Measurements from ENCODE around the gene SERPINB11. TPM values are rescaled to one million over a fixed set of nuclear protein-coding genes. Genes with fewer than 3 reads are reported as not detected.
"Not testable (repeated sequence)": the region's sequence is repeated elsewhere in the genome, so short reads cannot be mapped to it uniquely, and the experiment has no call there.

Gene SERPINB11, protein sequence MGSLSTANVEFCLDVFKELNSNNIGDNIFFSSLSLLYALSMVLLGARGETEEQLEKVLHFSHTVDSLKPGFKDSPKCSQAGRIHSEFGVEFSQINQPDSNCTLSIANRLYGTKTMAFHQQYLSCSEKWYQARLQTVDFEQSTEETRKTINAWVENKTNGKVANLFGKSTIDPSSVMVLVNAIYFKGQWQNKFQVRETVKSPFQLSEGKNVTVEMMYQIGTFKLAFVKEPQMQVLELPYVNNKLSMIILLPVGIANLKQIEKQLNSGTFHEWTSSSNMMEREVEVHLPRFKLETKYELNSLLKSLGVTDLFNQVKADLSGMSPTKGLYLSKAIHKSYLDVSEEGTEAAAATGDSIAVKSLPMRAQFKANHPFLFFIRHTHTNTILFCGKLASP
- not detected for total RNA-seq
- long read RNA-seq: 0 reads

DNA sequence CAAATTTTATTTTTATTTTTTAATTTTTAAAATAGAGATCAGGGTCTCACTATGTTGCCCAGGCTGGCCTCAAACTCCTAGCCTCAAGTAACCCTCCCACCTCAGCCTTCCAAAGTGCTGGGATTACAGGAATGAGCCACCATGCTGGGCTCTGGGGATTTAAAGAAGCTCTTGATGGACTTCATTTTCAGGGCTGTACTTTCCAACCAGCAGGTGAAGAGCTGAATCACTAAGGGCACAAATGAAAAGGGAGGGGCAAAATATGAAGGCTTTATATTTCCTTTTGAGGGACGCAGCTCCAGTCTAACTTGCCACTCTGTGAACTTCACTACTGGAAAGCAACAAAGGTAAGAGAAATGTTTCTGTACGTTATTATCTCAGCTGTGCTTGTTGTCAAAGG, at the start of gene SERPINB11:
Gene SERPINB11 (plus strand): TSS at position 301 of the 400 bp plus-strand sequence. CDS start 7,234 bp downstream, outside the sequence.
- no peaks in the 10 kb centered on the region for H3K36me3 ChIP-seq

DNA sequence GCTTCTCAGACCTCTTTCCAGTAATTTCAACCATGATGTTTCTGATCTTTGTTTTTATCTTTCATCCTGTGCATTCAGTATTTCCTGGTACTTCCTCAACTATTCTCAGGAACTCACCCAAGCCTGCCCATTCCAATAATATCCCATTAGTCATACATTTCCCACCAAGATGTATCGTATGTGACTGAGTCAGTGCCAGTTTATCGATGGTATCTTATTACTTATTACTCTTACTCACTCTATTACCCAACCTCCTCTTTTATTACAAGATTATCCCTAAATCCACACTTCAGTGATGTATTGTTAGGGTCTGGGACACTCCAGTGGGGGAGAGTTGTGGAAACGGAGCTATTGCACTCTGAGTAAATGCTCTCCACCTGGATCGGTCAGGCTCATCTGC, 43.8 kb upstream of the SERPINB11 start:
- H3K27me3 ChIP-seq (ENCODE audit: low read depth); H3K9me3 ChIP-seq (replicated peaks); H3K27ac ChIP-seq (replicated peaks); intact Hi-C loops (cut with micrococcal nuclease); H3K4me1 ChIP-seq; DNase-seq; H3K36me3 ChIP-seq; H3K4me3 ChIP-seq: not testable (repeated sequence)

More for the DNA sequence above, at the start of gene SERPINB11:
- TF ChIP-seq, protein P1, sequence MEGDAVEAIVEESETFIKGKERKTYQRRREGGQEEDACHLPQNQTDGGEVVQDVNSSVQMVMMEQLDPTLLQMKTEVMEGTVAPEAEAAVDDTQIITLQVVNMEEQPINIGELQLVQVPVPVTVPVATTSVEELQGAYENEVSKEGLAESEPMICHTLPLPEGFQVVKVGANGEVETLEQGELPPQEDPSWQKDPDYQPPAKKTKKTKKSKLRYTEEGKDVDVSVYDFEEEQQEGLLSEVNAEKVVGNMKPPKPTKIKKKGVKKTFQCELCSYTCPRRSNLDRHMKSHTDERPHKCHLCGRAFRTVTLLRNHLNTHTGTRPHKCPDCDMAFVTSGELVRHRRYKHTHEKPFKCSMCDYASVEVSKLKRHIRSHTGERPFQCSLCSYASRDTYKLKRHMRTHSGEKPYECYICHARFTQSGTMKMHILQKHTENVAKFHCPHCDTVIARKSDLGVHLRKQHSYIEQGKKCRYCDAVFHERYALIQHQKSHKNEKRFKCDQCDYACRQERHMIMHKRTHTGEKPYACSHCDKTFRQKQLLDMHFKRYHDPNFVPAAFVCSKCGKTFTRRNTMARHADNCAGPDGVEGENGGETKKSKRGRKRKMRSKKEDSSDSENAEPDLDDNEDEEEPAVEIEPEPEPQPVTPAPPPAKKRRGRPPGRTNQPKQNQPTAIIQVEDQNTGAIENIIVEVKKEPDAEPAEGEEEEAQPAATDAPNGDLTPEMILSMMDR (IDR thresholded peaks at IDR 0.05; ENCODE audit: borderline replicate concordance): no peak
- intact Hi-C loops (cut with micrococcal nuclease): no loop called here
- H3K27me3 ChIP-seq (ENCODE audit: low read depth): no peaks in the 10 kb centered on the region
- DNase-seq: no peak
- no peak within 1 kb of the TSS for H3K4me3 ChIP-seq
- H3K9me3 ChIP-seq (replicated peaks): no peaks in the 10 kb centered on the region
- no peak within 1 kb of the TSS for H3K27ac ChIP-seq (replicated peaks)
- H3K4me1 ChIP-seq: no peaks in the 10 kb centered on the region

DNA sequence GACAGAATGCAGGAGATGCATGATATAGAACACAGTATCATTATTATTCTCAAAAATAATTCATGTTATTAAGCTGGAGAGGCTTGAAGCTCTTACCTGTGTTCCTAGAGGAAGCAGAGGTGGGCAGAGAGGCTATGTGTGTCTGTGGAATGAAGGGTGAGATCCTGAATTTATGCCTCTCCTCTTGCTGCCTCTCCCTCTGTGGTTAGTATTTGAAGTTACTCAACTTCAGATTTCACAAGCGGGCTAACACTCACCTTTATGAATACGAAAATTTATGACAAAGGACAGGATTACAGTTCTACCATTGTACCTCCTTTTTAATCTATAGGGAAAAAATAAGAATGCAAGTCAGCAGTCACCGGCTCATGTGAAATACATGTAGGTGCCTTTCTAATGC, 41.0 kb upstream of the SERPINB11 start, which contains the start of gene SERPINB3:
Gene SERPINB3 (minus strand): TSS at position 144 of the 400 bp plus-strand sequence. CDS start 677 bp downstream, outside the sequence.
- DNase-seq; H3K4me1 ChIP-seq; H3K27ac ChIP-seq (replicated peaks); H3K27me3 ChIP-seq (ENCODE audit: low read depth); H3K9me3 ChIP-seq (replicated peaks); intact Hi-C loops (cut with micrococcal nuclease); H3K36me3 ChIP-seq; H3K4me3 ChIP-seq: not testable (repeated sequence)

DNA sequence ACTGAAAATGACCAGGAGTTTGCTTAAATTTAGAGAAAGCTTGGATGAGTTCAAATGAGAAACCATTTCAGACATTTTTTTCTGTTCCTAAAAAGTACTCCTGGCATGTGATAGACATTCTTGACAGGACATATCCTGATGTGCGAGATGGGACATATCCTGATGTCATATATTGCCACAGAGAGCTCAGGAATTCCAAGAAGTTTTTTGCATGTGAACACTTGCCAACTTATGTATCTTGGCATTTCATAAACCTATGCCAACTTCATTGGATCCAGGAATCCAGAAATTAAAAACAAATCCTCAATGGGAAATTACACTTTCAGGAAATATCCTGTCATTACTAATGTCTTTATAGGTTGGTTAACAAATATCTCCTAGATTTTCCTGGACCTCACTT, 38.2 kb upstream of the SERPINB11 start:
- Histone ChIP-seq H3K4me1 (no peaks in the 10 kb centered on the region), H3K4me3 (no peak overlapping the region), H3K36me3 (no peaks in the 10 kb centered on the region), H3K9me3 (replicated peaks) (peaks cover 10% of the 10 kb centered on the region), H3K27me3 (ENCODE audit: low read depth) (no peaks in the 10 kb centered on the region), H3K27ac (replicated peaks) (no peak overlapping the region)
- TF ChIP-seq, protein P1 (IDR thresholded peaks at IDR 0.05; ENCODE audit: borderline replicate concordance): no peak
- DNase-seq: no peak
- intact Hi-C loops (cut with micrococcal nuclease): no loop called here

DNA sequence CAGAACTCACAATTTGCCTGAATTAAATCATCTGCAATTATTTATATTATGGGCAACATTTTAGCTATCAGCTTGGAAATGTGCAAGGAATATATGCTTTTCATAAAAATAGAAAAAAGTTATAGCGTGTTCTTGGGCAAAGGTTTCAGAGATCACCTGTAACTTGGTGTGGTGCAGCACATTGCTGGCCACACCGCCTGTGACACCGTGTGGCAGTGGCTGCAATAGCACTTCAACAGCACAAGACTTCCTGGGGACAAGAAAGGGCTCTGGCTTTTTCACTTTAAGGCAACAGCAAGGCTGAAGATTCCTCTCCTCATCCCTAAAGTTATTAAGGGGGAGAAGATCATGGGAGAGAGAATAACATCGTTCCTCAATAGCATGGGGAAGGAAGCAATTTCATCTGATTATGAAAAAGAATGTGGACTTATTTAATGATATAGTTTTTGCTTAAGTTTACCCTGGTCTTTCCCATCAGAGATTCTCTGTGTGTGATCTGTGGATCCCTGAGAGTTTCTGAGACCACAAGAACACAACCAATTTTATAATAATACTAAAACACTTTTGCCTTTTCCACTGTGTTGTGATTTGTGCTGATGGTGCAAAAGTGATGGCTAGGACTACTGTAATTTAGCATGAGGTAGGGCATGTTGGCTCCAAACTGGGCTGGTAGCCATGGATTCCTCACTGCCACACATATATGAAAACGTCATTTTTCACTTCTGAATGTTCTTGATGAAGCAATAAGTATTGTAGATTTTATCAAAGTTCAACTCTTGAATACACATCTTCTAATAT, 26.0 kb upstream of the SERPINB11 start:
- H3K4me1 ChIP-seq: no peaks in the 10 kb centered on the region
- TF ChIP-seq, protein P1 (IDR thresholded peaks at IDR 0.05; ENCODE audit: borderline replicate concordance): peak; percentile 28
- H3K27ac ChIP-seq (replicated peaks): no peak overlapping the region
- no peak overlapping the region for H3K4me3 ChIP-seq
- intact Hi-C loops (cut with micrococcal nuclease): no loop called here
- no peak for DNase-seq
- H3K36me3 ChIP-seq: no peaks in the 10 kb centered on the region
- peaks cover 1% of the 10 kb centered on the region for H3K9me3 ChIP-seq (replicated peaks)
- no peaks in the 10 kb centered on the region for H3K27me3 ChIP-seq (ENCODE audit: low read depth)

DNA sequence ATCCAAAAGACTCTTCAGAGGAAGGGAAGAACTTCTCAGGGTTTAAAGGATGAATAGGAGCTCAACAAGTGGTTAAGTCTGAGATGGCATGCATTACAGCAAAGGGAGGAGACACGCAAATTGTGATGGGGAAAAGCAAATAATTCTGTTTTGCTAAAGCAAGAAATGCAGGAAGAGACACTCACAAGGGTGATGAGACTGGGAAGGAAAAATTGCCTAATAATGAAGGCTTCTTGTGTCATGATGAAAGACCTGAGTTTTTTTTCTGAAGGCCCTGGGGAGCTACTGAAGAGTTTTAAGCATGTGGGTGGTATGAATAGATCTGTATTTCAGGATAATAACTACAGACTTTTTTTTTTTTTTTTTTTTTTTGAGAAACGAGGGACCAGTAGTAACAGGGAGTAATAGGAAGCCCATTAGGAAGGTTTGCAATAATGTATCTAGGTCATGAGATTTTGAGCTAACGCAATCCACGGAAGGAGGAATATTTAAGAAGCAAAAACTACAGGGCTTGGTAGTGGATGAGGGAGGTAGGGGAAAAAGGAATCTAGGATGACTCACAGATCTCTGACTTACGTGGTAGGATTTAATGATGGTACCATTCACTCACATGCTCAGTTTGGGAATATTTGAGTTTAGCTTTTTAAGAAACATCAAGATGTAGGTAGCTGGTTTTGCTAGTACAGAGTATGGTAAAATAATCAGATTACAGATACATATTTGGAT, 25.1 kb upstream of the SERPINB11 start:
- no peak overlapping the region for H3K27ac ChIP-seq (replicated peaks)
- intact Hi-C loops (cut with micrococcal nuclease): no loop called here
- H3K4me3 ChIP-seq: no peak overlapping the region
- no peaks in the 10 kb centered on the region for H3K36me3 ChIP-seq
- DNase-seq: no peak
- H3K9me3 ChIP-seq (replicated peaks): no peaks in the 10 kb centered on the region
- H3K27me3 ChIP-seq (ENCODE audit: low read depth): no peaks in the 10 kb centered on the region
- TF ChIP-seq, protein P1 (IDR thresholded peaks at IDR 0.05; ENCODE audit: borderline replicate concordance): no peak
- no peaks in the 10 kb centered on the region for H3K4me1 ChIP-seq
